ENCODE results near the gene FOXN1.

FOXN1 gene

DNA sequence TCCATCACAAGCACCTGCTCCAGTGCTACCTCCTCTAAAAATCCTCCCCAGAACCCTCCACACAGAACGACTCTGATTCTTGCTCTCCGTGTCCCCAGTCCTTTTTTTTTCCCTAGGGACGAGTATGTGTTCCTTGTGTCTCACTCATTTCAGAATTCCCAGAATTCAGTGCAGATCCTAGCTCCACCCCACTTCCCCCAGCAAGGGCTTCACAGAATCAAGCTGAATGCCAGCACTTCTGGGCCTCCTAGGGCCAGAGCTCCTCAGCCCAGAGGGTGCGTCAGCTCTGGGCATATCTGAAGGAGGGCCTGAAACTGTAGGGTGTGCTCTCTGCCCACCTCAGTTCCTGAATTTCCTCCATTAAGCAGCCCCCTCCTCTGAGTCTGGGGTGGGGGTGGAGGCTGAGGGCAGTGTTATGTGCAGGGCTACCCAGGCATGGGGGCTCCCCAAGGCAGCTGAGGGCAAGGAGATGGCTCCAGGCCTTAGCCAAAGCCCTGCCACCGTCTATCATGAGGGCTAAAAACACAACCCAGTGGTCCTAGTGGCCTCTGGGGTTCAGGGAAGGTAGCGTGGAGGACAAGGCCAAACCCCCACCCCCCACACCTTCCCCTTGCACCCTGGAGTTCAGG is 39.8 kb downstream of the FOXN1 start:
- Histone ChIP-seq H2AFZ (ENCODE audit: low read length) (no peak overlapping the region), H3K4me1 (ENCODE audit: insufficient read depth, low read length, poor library complexity, severe bottlenecking) (peaks cover 26% of the 10 kb centered on the region), H3K9me3 (ENCODE audit: insufficient read depth, low read depth, low read length) (no peaks in the 10 kb centered on the region), H3K4me3 (ENCODE audit: low read length, poor library complexity, severe bottlenecking) (no peak overlapping the region), H3K9me2 (replicated peaks; ENCODE audit: low read depth, low read length) (no peaks in the 10 kb centered on the region), H3K9ac (ENCODE audit: low read depth, low read length, poor library complexity, severe bottlenecking) (no peak overlapping the region), H3F3A (ENCODE audit: low read depth) (no peaks in the 10 kb centered on the region), H3K27me3 (ENCODE audit: insufficient read depth, low read length, poor library complexity, severe bottlenecking) (no peaks in the 10 kb centered on the region), H4K20me1 (ENCODE audit: insufficient read depth, low read length, poor library complexity, severe bottlenecking) (peaks cover 3% of the 10 kb centered on the region), H3K36me3 (ENCODE audit: insufficient read depth, low read length) (no peaks in the 10 kb centered on the region; the same call in 1 of the 2 replicates), H3K79me2 (ENCODE audit: insufficient read depth, low read length) (peaks cover 5% of the 10 kb centered on the region), H3K4me2 (ENCODE audit: low read depth, low read length, poor library complexity, severe bottlenecking) (no peak overlapping the region)
- no peak for TF ChIP-seq EZH2phosphoT487 (IDR thresholded peaks at IDR 0.05; ENCODE audit: borderline replicate concordance)
- TF ChIP-seq CTCF (conservative IDR thresholded peaks at IDR 0.05; ENCODE audit: low read length), result no peak

- TF ChIP-seq EZH2phosphoT487 (IDR thresholded peaks at IDR 0.05; ENCODE audit: borderline replicate concordance) (no peak), CTCF (conservative IDR thresholded peaks at IDR 0.05; ENCODE audit: low read length) (no peak)
- Histone ChIP-seq H3K4me2 (ENCODE audit: low read depth, low read length, poor library complexity, severe bottlenecking) (no peak overlapping the region), H3K9me3 (ENCODE audit: insufficient read depth, low read depth, low read length) (no peaks in the 10 kb centered on the region), H4K20me1 (ENCODE audit: insufficient read depth, low read length, poor library complexity, severe bottlenecking) (peaks cover 11% of the 10 kb centered on the region), H3K79me2 (ENCODE audit: insufficient read depth, low read length) (peaks cover 15% of the 10 kb centered on the region), H3K4me3 (ENCODE audit: low read length, poor library complexity, severe bottlenecking) (no peak overlapping the region), H3F3A (ENCODE audit: low read depth) (no peaks in the 10 kb centered on the region), H3K27me3 (ENCODE audit: insufficient read depth, low read length, poor library complexity, severe bottlenecking) (no peaks in the 10 kb centered on the region), H3K4me1 (ENCODE audit: insufficient read depth, low read length, poor library complexity, severe bottlenecking) (peaks cover 37% of the 10 kb centered on the region), H3K9me2 (replicated peaks; ENCODE audit: low read depth, low read length) (no peaks in the 10 kb centered on the region), H2AFZ (ENCODE audit: low read length) (no peak overlapping the region), H3K9ac (ENCODE audit: low read depth, low read length, poor library complexity, severe bottlenecking) (no peak overlapping the region), H3K36me3 (ENCODE audit: insufficient read depth, low read length) (no peaks in the 10 kb centered on the region; the same call in 1 of the 2 replicates)
These were observed 41.0 kb downstream of the FOXN1 start for GRCh38 chr17:28547096-28547622.

DNA sequence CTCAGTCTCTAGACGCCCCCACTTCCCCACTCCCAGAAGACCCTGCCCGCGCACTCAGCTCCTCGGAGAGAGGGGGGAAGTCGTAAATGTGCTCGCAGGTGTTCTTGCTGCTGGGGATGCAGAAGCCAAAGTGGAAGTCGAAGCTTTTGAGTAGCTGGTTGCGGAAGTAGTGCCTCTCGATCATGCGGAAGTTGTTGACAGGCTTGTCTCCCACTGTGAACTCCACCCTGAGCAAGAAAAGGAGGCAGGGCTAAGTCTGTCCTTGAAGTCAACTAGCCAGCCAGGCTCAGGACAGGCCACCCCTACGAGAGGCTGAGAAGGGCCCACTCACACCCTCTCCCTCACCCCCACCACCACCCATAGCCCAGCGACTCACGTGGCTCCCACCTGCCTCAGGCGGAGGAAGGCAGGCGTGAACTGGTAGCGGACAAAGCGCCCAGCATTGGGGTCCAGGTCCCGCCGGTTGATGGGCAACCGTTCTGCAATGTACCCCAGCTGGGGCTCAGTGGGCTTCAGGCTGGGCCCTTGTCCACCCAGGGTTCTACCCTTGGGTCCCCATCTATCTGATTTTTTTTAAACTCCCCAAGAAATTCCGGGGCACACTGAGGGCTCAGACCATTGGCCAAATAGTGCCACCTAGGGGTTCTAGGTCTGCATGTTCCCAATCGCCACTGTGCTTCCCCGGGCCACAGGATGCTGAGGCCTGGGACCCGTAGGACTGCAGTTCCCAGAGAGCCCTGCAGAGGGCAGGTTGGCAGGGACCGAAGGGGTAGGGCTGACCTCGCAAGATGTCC is 41.7 kb downstream of the FOXN1 start:
- Histone ChIP-seq H3F3A (ENCODE audit: low read depth) (no peaks in the 10 kb centered on the region), H3K9me3 (ENCODE audit: insufficient read depth, low read depth, low read length) (no peaks in the 10 kb centered on the region), H3K9me2 (replicated peaks; ENCODE audit: low read depth, low read length) (no peaks in the 10 kb centered on the region), H3K4me1 (ENCODE audit: insufficient read depth, low read length, poor library complexity, severe bottlenecking) (peaks cover 39% of the 10 kb centered on the region), H3K4me3 (ENCODE audit: low read length, poor library complexity, severe bottlenecking) (no peak overlapping the region), H4K20me1 (ENCODE audit: insufficient read depth, low read length, poor library complexity, severe bottlenecking) (peaks cover 11% of the 10 kb centered on the region), H3K27me3 (ENCODE audit: insufficient read depth, low read length, poor library complexity, severe bottlenecking) (no peaks in the 10 kb centered on the region), H3K9ac (ENCODE audit: low read depth, low read length, poor library complexity, severe bottlenecking) (no peak overlapping the region), H3K36me3 (ENCODE audit: insufficient read depth, low read length) (no peaks in the 10 kb centered on the region; the same call in 1 of the 2 replicates), H3K79me2 (ENCODE audit: insufficient read depth, low read length) (peaks cover 15% of the 10 kb centered on the region), H3K4me2 (ENCODE audit: low read depth, low read length, poor library complexity, severe bottlenecking) (peak overlapping the region; percentile 25), H2AFZ (ENCODE audit: low read length) (no peak overlapping the region)
- TF ChIP-seq CTCF (conservative IDR thresholded peaks at IDR 0.05; ENCODE audit: low read length), result peak; percentile 98
- no peak for TF ChIP-seq EZH2phosphoT487 (IDR thresholded peaks at IDR 0.05; ENCODE audit: borderline replicate concordance)

All from Loucy (cell line).